Skin of body (tissue), 2 donors: ENCODE results near the gene ANKRD63. TPM values are rescaled to one million over a fixed set of nuclear protein-coding genes. Genes with fewer than 3 reads are reported as not detected.

Experiments used
- DNase-seq: peaks from one replicate; lab custom pipeline; 2025; lab: John Stamatoyannopoulos, UW
- total RNA-seq: library from RNA; depleted of rRNA; stranded (reverse); fragments of >200 nt; gene quantifications from one replicate; pipeline ENCODE4 v1.2.3, GENCODE V29; 2014

Gene ANKRD63
- total RNA-seq, 1 donor from 2014 or later: not detected

DNA sequence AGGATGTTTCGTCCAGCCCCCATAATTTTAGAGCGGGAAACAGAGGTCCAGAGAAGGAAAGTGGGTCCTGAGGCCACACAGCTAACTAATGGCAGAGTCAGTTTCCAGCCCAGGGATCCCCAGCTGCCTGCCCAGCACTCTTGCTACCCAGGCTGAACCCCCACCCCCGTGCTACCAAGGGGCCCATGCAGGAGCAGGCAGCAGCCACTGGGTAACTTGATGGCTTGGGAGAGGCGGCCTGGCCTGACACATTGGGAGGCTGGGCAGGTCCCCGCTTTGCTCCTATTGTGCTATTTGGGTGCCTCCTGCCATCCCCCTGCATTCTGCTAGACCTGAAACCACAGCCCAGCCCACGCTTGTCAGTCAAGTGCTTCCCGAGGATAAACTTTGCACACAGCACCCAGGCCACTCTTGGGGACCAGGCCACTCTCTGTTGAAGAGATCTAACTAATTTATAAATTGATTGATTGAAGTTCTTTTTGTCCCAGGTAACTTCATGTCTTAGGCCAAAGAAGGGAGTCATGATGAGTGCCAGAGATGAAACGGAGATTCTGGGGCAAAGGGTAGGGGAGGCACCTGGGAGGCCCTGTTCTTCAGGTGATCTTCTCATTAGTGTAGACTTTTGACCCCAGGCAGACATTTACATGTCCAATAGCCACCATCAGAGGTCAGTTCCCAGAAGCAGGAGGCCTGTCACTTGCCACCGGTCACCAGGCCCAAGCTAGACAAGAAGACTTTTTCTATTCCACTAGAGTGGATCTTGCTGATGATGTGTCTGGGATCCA, 37.0 kb downstream of the ANKRD63 start:
- no peak for DNase-seq

DNA sequence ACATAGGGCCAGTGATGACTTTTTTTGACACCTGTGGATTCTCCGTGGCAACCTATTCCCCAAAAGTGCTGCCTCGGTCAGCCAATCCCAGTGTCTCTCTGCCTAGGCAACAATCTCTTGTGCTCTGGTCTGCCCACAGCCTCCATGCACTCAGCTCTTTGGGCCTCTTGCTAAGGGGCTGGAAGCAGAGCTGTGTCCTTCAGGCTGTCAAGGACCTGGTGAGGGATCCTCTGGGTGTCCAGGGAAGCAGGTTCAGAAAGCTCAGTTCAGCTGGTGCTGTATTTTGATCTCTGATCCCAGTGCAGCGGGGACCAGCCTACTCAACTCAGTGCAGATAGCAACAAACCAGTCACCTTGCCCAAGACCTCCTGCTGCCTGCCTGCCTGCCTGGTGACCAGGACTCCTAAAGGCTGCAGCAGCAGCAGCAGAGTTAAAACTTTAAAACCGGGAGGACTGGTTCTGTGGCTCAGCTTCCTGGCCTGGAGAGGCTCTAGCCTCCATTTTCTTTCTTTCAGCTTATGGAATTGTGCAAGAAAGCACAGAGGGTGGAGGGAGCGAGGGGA, 37.8 kb downstream of the ANKRD63 start:
- no peak for DNase-seq

DNA sequence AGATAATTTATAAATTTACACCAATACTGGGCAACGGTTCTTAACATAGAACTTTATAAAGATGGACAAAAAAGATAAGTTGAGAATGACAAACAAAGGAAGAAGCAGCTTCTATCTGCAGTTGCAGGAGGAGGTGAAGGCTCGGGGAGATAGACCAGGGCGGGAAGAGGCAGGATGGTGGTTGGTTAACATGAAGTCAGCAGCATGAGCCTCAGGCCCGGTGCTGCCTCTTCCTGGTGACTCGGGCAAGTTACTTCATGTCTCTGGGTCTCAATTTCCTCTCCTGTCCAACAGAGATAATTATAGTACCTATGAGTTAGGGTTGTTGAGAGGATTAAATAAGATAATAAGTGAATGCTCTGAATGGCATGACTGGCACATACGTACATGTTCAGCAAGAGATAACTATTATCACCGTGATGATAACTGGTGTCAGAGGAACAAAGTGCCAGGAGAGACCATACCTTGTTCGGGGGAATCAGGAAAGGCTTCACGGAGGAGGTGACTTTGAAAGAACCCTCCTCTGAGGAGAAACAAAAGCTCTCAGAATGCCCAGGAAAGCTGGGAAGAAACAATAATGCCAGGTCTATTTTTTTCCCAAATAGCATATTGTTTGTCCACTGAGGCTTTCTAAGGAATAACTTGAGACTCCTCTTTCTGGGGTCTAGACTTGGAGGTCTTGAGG, 39.6 kb downstream of the ANKRD63 start:
- no peak for DNase-seq

DNA sequence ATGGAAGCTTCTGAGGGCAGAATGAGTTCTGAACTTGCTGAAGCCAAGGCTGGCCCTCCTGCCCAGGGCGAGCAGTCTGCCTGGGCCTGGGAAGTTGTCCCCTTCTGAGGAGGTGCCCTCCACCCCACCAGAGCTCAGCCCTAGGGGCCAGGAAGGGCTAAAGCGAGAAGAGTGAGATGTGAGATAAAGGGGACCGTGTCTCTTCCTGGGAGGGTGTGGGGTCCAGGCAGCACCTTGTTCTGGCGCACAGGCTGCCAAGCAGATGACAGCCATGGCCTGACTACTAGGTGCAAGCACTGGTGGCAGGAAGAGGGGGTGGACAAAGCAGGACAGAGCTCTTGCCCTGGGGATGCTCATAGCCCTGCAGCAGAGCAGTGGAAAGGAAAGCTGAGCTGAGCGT, 40.3 kb downstream of the ANKRD63 start:
- DNase-seq: no peak

DNA sequence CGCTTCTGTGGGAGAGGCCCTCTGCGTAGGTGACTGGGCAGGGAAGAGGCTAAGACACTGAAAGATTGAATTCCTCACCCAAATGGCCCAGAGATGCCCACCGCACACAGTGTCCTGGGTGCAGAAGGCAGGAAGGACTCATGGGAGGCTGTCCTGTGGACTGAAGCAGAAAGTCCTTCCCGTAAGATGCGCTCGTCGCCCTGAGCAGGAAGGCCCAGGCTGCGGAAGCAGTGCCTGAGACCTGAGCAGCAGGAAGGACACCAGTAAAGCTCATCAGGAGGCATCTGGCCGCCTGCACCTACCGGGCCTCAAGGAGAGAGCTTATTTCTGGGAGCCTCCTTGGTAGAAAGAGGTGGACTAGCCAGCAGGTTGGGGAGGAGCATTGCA, 40.7 kb downstream of the ANKRD63 start:
- DNase-seq: no peak

DNA sequence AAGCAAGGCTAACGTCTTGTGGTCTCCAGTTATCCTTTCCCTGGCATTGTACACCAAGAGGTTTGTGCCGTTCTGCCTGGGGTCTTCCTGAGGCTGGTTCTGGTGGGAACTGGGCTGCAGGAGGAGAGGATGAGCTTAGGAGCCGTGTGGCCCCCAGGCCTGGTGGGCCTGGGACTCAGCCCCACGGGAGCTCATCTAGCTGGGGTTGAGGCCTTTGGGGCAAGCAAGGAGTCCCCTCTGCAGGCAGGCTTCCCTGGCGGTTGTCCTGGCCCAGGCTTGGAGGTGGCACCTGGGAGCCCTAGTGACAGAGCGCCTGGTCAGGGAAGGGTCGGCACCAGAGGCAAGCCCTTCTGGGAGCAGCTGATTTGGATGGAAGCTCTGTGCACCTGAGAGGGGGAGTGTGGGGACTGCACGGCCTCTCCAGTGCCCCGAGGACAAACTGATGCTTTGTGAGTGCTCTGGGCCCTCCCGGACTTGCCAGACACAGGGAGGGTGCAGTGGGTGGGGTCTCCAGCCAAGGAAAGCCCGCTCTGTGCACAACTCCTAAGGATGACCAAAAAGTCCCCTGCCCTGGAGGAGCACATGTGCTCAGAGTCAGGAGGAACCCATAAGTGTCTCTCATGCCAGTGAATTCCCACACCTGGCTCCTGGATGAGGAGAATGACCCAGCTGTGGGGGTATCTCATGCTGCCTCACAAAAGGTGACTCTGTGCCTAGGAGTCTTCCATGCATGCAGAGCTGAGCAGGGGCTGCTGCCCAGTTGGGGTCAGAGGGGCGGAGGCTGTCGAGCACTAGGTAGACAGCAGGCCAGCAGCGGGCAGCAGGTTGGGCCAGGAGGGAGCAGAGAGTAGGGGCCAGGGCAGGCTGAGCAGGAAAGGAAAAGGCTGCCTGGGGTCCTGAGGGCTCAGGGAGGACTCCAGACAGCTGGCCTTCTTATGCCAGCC, 41.3 kb downstream of the ANKRD63 start:
- DNase-seq: no peak

DNA sequence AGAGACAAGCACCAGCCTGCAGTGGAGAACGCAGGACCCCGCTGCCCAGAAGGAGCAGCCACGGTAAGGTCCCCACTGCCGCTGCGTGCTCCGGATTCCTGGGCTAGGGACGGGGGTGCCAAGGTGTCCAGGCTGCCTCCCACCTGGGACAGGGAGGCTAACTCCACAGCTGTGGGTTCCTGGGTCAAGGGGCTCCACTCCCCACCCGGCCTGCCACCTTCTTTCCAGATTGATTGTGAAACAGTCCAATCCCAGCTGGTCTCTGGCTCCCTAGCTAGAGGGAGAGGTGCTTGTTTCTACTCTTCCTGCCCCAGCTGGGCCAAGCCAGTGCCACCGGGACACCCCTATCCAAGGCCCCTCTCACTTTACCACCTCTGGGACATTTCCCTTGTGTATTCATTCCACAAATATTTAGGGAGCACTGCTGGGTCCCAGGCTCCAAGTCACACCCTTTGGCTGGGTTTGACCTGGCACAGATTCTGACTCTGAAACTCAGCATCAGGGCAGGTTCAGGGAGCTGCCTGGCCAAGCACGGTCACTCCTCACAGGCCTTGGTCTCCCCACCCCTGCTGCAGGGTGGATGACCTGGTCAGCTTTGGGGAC, 42.1 kb downstream of the ANKRD63 start:
- no peak for DNase-seq

DNA sequence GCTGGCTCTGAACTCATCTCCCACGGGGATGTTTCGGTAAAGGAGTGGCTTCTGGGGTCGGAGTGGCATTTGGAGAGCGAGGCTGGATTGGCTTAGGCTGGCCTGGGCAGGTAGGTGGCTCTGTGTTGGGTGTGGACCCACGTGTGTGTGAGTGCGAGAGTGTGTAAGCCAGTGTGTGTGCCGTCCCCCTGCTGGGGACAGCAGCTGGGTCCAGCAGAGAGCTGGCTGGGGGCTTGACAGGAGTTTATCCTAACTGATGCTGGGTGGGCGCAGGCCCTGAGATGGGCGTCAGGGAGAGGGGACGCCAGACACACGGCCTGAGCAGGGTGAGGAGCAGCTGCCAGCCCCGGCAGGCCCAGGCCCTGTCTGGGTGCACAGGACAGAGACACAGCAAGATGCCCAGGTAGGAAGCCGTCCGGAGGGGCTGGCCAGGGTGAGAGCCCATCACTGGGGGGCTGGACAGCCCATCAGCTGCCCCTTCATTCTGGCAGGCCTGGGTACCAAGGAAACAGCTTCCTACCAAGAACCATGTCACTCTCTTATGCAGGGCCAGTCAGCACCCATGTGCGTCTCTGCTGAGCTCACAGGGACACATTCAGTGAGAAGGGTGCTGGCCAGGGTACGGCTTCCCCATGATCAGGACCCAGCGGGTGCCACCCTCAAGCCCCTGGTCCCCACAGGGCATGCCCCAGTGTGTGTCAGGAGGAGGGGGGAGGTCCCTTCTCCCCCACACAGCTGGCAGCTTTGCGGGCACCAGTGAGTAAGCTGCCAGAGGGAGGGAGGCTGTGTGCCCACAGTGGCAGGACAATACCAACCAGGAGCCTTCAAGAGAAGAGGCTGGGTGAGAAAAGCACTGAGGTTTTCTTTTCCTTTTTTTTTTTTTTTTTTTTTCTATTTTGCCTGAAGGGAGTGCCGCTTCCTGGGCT, 42.9 kb downstream of the ANKRD63 start:
- DNase-seq: no peak

DNA sequence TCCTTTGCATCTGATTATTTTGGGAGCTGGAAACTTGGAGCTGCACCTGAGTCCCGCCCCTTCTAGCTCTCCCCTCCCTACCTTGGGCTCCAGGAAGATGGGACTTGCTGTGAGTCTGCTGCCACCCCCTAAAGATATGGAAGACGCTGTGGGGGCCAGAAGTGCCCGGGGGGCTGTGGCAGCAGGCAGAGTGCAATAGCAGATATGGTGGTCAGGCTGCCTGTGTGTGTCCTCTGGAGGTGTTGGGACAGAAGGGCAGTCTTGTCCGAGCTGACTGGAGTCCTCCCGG, 43.5 kb downstream of the ANKRD63 start:
- DNase-seq: no peak

DNA sequence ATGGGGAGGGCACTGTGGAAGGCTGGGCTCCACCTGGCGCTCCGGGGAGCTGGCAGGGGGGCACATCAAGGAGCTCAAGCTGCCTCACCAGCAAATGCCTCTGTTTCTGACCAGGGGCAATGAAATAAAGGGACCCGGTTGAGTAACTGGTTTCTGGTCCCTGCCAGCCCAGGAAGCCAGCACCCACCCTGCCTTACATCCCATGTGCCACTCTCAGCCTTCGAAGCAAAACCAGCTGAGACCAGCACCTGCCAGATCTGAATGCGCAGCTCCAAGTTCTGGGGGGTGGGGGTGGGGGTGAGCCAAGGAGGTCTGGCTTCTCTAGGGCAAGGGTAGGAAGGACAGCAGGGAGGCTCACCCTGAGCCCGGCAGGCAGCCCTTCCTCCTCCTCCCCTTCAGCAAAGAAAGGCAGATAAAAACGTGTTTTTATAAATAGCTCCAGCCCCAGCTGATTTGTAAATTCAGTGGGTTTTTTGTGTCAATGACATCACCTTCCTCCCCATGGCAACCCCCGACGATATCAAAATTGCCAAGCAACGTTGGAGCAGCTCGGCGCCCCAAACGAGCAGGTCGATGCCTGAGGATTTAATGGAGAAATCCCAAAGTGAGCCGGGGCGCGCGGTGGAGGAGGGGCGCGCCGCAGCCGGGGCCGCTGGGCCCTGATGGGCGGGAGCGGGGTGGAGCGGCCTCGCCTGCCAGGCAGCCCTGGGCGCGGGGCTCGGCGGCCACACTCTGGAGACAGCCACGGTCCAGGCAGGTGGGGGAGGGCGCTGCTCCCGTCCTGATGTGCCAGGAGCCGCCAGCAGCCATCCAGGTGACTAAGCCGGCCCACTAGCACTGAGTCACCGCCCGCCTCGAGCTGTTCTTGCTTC, 44.1 kb downstream of the ANKRD63 start, which contains the start of gene PAK6:
TSS of gene PAK6 (plus strand) at position 532 of the 872 bp plus-strand sequence. CDS start 25,723 bp downstream, outside the sequence.
- peak; percentile 10 for DNase-seq

DNA sequence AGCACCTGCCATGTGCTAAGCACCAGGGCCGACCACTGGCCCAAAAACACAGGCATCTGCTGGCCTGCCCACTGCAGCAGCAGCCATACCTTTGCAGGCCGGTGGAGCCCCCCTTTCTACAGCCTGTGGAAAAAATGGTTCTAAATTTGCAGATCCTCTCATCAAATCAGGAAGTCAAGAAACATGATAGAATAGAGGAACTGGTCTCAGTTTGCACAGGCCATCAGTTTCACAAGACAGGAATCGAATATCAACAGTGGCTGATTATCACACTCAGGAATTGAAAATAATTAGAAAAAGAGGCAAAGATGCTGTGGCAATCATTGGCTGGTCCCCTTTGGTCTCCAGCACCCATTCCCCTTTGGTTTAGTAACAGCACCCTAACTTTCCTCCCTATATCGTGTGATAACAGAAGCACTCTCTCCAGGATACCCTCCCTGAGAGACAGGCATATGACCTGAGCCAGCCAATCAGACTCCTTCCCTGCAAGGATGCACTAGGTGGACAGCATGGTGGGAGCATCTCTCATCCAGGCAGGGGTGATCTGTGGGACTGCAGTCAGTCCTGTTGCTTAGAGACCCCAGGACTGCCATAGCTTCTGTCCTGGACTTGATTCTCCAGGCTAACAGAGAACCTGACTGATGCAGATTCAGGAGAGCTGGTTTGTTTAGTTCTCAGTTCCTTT, 47.5 kb downstream of the ANKRD63 start:
- no peak for DNase-seq

DNA sequence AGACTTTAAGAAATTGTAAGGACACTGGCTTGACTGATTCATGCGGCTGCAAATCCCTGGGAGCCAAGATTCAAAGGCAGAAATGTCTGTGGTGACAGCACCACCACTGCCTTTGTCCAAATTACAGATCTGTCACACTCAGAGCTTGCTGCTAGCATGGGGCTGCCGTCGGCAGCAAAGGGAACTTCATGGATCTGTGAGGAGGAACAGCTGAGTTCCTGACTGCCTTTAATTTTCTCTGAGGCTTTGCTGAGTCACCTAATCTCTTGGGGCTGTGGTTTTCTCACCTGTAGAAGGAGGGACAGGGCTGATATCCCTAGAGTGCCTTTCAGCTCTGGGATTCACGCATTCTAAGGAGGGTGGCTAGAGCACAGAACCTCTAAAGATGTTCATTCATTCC, 48.1 kb downstream of the ANKRD63 start:
- DNase-seq: no peak

DNA sequence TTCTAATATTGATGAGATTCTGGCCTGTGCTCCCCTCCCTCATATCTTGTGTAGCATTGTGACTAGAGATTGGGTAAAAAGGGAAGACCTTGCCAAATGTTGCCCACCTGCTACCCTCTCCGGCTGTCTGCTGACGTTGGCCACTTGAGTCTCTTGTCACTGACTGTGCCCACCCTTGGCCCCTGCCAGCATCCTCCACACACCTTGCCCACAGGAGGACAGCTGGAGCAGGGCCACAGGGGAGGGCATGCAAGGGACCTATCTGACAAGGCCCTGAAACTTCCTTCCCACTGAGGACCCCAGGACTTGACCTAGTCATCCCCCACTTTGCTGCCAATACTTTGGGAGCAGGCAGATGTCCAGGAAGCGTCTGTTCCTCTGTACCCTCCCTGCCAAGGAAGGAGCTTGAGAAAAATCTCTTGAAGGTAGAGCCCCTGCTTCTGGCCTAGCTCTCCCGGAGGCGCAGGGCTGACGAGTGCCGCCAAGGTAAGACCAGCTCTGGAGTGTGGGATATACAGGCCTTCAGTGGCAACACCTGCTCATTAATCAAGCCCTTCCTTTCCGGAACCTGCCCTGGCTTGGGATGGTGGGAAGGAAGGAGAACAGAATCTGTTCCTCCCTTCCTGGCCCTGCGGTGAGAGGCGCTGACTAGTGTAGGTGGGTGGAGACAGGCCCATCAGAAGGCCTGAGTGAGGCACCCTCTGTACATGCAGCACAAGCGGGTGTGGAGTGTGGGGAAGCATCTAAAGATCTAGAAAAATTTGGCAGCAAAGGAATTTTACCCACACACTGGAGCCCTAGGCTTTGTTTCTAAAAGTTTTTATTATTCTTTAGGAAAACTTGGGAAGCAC, 48.9 kb downstream of the ANKRD63 start:
- no peak for DNase-seq

DNA sequence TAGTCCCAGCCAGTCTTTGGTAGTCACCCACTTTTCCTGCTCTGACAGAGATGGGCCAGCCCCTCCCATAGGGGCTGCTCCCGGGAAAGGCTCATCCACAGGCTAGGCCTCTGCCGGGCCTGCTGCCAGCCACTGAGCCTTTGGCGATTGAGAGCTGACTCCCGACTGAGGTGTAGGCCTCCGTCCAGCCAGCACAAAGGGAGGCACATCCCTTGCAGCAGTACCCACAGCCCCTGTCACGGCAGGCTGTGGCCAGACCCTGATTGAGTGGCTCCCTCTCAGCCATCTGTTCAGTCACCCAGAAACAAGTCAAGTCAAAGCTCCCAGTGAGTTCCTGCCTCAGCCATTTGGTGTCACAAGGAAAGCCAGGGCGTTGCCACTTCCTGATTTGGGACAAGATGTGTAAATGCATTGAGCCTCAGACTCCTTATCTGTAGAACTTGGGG, 50.2 kb downstream of the ANKRD63 start:
- no peak for DNase-seq
